GM19455 (cell line): ENCODE measurements around the gene GLCCI1.

ENCODE experiments used
- ATAC-seq: cut with Tn5 transposase; IDR thresholded peaks from one replicate; pipeline ENCODE4 v1.9.1; 2021; ENCODE audit not compliant: unreplicated experiment

Gene GLCCI1

GRCh38 chr7:7959979-7960670 is 8.5 kb upstream of the GLCCI1 start:
- ATAC-seq, result peak; percentile 81

- ATAC-seq, result no peak
Observed at GRCh38 chr7:7962851-7963250, 5.7 kb upstream of the GLCCI1 start.

GRCh38 chr7:7964250-7964649 is 4.3 kb upstream of the GLCCI1 start:
- no peak for ATAC-seq

GRCh38 chr7:7964691-7965090 is 3.9 kb upstream of the GLCCI1 start:
- ATAC-seq, result no peak

GRCh38 chr7:7965301-7965700 is 3.3 kb upstream of the GLCCI1 start:
- no peak for ATAC-seq

- peak; percentile 22 for ATAC-seq
Observed at GRCh38 chr7:7966141-7966734, 2.4 kb upstream of the GLCCI1 start.

GRCh38 chr7:7967886-7968543 is 581 bp upstream of the GLCCI1 start:
- no peak for ATAC-seq

GRCh38 chr7:7969306-7970236 is 975 bp downstream of the GLCCI1 start:
- peak; percentile 0 for ATAC-seq

- no peak for ATAC-seq
Observed at GRCh38 chr7:7970237-7970530, 1.6 kb downstream of the GLCCI1 start.

- no peak for ATAC-seq
Observed at GRCh38 chr7:7970531-7971307, 2.1 kb downstream of the GLCCI1 start.

- ATAC-seq, result no peak
Observed at GRCh38 chr7:7971308-7972040, 2.9 kb downstream of the GLCCI1 start.

GRCh38 chr7:7972128-7972527 is 3.5 kb downstream of the GLCCI1 start:
- ATAC-seq, result no peak

- no peak for ATAC-seq
Observed at GRCh38 chr7:7972922-7973594, 4.5 kb downstream of the GLCCI1 start.

- ATAC-seq, result no peak
Observed at GRCh38 chr7:7976677-7977076, 8.1 kb downstream of the GLCCI1 start.

GRCh38 chr7:7977774-7978173 is 9.2 kb downstream of the GLCCI1 start:
- no peak for ATAC-seq

- no peak for ATAC-seq
Observed at GRCh38 chr7:7978860-7979259, 10.3 kb downstream of the GLCCI1 start.

GRCh38 chr7:7979558-7979957 is 11.0 kb downstream of the GLCCI1 start:
- no peak for ATAC-seq

- no peak for ATAC-seq
Observed at GRCh38 chr7:7980134-7980533, 11.5 kb downstream of the GLCCI1 start.

GRCh38 chr7:7982904-7983303 is 14.3 kb downstream of the GLCCI1 start:
- ATAC-seq, result no peak

- no peak for ATAC-seq
Observed at GRCh38 chr7:7984424-7984823, 15.8 kb downstream of the GLCCI1 start.
